Large intestine (tissue), 3 donors: ENCODE results near the gene TRIM38. TPM values are rescaled to one million over a fixed set of nuclear protein-coding genes. Genes with fewer than 3 reads are reported as not detected.
"Not testable (repeated sequence)": the region's sequence is repeated elsewhere in the genome, so short reads cannot be mapped to it uniquely, and the experiment has no call there.

Source experiments
- DNase-seq, 2 donors: peaks; one replicate each; pipeline versions ENCODE4 v3.0.0 to v3.0.0-alpha.2; 2013
- H3K27ac ChIP-seq: one replicate; pipeline ENCODE4 v1.5.1; 2013; ENCODE audit warnings: low read length
- H3K27me3 ChIP-seq: 2 replicates; pipeline ENCODE4 v1.6.1; 2013; ENCODE audit warnings: low read length; ENCODE audit not compliant: control insufficient read depth, insufficient read depth
- H3K36me3 ChIP-seq: 2 replicates; pipeline ENCODE4 v1.6.1; 2013; ENCODE audit warnings: low read length; ENCODE audit not compliant: control insufficient read depth, insufficient read depth
- H3K4me1 ChIP-seq: one replicate; pipeline ENCODE4 v1.6.1; 2013; ENCODE audit warnings: low read length; ENCODE audit not compliant: control insufficient read depth, insufficient read depth
- H3K4me3 ChIP-seq: one replicate; pipeline ENCODE4 v1.5.1; 2013; ENCODE audit warnings: low read length
- H3K9me3 ChIP-seq: one replicate; pipeline ENCODE4 v1.6.1; 2013; ENCODE audit warnings: mild to moderate bottlenecking, low read depth, low read length, moderate library complexity; ENCODE audit not compliant: control insufficient read depth
- WGBS: methylation state at CpG from one replicate; pipeline ENCODE4 v1.1.5; 2013; ENCODE audit warnings: low lambda C conversion rate; ENCODE audit not compliant: insufficient coverage; 5-methylcytosine and 5-hydroxymethylcytosine counted together
- polyA plus RNA-seq: library from polyadenylated mRNA; unstranded; fragments of 120-200 nt; gene quantifications from one replicate; pipeline ENCODE4 v1.2.1, GENCODE V29; 2013

The TRIM38 gene
- polyA plus RNA-seq, 1 donor, result 19.4 TPM

GRCh38 chr6:25939593-25939992 lies 23.0 kb upstream of the TRIM38 start:
- no peaks in the 10 kb centered on the region for H3K36me3 ChIP-seq

GRCh38 chr6:25942561-25943147 lies 19.9 kb upstream of the TRIM38 start:
- Histone ChIP-seq H3K27me3 (no peaks in the 10 kb centered on the region), H3K4me3 (no peak overlapping the region), H3K27ac (no peak overlapping the region), H3K4me1 (peaks cover 10% of the 10 kb centered on the region), H3K36me3 (no peaks in the 10 kb centered on the region), H3K9me3 (peaks cover 3% of the 10 kb centered on the region)
- peak in 1 of 2 donors; percentile 45 for DNase-seq
- WGBS, result 80% methylated on average over 1 of the region's 3 CpGs

More at GRCh38 chr6:25939593-25939992, 23.0 kb upstream of the TRIM38 start:
- Histone ChIP-seq H3K4me1 (peaks cover 5% of the 10 kb centered on the region), H3K4me3 (no peak overlapping the region), H3K27me3 (no peaks in the 10 kb centered on the region), H3K9me3 (no peaks in the 10 kb centered on the region), H3K27ac (no peak overlapping the region)
- 90% methylated on average over 2 of the region's 2 CpGs for WGBS
- no peak for DNase-seq

DNA sequence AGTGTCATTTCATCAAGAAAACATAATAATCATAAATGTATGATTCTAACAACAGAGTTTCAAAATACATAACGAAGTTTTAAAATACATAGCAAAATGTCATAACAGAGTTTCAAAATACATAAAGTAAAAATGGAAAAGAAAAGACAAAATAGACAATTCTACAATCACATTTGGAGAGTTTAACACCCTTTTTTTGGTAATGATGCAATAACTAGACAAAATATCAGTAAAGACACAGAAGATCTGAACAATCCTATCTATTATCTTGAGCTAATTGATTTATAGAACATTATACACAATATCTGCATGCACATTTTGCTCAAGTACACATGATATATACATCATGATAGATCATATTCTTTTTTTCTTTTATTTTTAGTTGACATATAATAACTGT lies 18.7 kb upstream of the TRIM38 start:
- H3K27ac ChIP-seq, result no peak overlapping the region
- H3K36me3 ChIP-seq, result no peaks in the 10 kb centered on the region
- H3K27me3 ChIP-seq, result no peaks in the 10 kb centered on the region
- WGBS, result no CpG with 5 or more reads among the region's 1 CpG
- H3K4me1 ChIP-seq, result peaks cover 10% of the 10 kb centered on the region
- H3K9me3 ChIP-seq, result peaks cover 3% of the 10 kb centered on the region
- no peak for DNase-seq
- no peak overlapping the region for H3K4me3 ChIP-seq

DNA sequence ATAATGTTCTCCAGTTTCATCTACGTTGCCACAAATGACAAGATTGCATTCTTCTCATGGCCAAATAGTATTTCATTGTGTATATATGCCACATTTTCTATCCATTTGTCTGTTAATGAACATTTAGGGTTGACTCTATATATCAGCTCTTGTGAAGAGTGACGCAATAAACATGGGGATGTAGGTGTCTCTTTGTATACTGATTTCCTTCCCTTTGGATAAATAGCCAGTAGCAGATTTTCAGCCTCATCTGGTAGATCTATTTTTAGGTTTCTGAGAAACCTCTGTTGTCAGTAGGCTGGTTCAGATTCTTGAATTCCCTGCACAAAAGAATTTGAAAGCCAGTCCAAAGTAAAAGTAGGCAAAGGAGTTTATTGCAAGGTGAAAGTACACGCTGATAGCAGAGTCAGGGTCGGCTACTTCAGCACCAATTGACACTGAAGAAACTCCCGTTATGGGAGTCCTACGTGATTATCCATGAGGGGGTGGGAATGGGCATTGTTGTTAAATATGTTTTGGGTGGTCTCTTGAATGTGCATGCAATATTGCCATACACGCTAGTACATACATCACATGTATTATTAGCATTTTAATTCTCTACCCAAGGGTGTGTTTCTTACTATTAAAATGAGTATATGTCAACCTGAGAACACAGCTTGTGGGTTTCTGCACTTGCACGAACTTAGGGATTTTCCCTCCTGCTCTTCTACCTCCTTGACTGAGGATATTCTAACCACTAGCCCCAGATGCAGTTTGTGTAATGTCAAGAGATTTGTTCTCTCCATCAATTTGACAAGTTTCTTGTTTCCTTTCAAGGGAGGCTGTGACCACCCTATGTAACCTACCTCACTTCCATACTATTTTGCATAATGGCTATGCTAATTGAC lies 17.7 kb upstream of the TRIM38 start:
- DNase-seq, result peak in 1 of 2 donors; percentile 74
- WGBS, result 14% methylated on average over 1 of the region's 8 CpGs
- Histone ChIP-seq H3K4me3 (no peak overlapping the region), H3K36me3 (no peaks in the 10 kb centered on the region), H3K9me3 (peaks cover 3% of the 10 kb centered on the region), H3K4me1 (peaks cover 10% of the 10 kb centered on the region), H3K27me3 (no peaks in the 10 kb centered on the region), H3K27ac (no peak overlapping the region)

DNA sequence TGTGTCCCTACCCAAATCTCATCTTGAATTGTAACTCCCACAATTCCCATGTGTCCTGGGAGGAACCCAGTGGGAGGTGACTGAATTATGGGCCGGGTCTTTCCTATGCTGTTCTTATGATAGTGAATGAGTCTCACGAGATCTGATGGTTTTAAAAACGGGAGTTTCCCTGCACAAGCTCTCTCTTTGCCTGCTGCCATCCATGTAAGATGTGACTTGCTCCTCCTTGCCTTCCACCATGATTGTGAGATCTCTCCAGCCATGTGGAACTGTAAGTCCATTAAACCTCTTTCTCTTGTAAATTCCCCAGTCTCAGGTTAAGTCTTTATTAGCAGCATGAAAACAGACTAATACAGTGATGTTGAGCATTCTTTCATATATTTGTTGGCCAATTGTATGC lies 16.9 kb upstream of the TRIM38 start:
- not testable (repeated sequence) for H3K27me3 ChIP-seq, H3K36me3 ChIP-seq, H3K4me3 ChIP-seq, H3K27ac ChIP-seq, DNase-seq, H3K9me3 ChIP-seq
- peaks cover 10% of the 10 kb centered on the region for H3K4me1 ChIP-seq
- no CpG with 5 or more reads among the region's 3 CpGs for WGBS

GRCh38 chr6:25946631-25947030 lies 16.0 kb upstream of the TRIM38 start:
- no peaks in the 10 kb centered on the region for H3K27me3 ChIP-seq
- H3K36me3 ChIP-seq, result no peaks in the 10 kb centered on the region
- no peak overlapping the region for H3K4me3 ChIP-seq
- DNase-seq, result no peak
- H3K9me3 ChIP-seq, result peaks cover 3% of the 10 kb centered on the region
- H3K27ac ChIP-seq, result no peak overlapping the region
- WGBS, result no CpG with 5 or more reads among the region's 2 CpGs
- H3K4me1 ChIP-seq, result peaks cover 10% of the 10 kb centered on the region

GRCh38 chr6:25947492-25947891 lies 15.1 kb upstream of the TRIM38 start:
- H3K36me3 ChIP-seq, DNase-seq, H3K4me3 ChIP-seq, H3K9me3 ChIP-seq, H3K27me3 ChIP-seq, H3K27ac ChIP-seq: not testable (repeated sequence)
- no CpG with 5 or more reads among the region's 3 CpGs for WGBS
- H3K4me1 ChIP-seq, result peaks cover 16% of the 10 kb centered on the region

- Histone ChIP-seq H3K36me3 (no peaks in the 10 kb centered on the region), H3K4me3 (no peak overlapping the region), H3K9me3 (peaks cover 3% of the 10 kb centered on the region), H3K27ac (no peak overlapping the region), H3K27me3 (no peaks in the 10 kb centered on the region), H3K4me1 (peaks cover 25% of the 10 kb centered on the region)
- DNase-seq, result no peak
- WGBS, result 90% methylated on average over 1 of the region's 1 CpG
Observed at GRCh38 chr6:25949695-25950094, 12.9 kb upstream of the TRIM38 start.

DNA sequence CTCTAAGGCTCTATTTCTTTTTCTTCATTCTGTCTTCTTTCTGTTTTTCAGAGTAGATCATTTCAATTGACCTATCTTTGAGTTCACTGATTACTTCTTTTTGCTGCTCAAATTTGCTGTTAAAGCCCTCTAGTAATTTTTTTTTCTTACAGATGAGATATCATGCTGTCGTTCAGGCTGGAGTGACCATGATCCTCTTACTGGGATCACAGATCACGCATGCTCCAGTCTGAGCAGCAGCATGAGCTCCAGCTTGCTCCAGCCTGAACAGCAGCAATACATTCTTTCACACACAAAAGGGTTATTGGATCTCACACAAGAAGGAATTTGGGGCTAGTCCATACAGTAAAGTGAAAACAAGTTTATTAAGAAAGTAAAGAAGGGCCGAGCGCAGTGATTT lies 12.3 kb upstream of the TRIM38 start:
- Histone ChIP-seq H3K27ac (no peak overlapping the region), H3K36me3 (no peaks in the 10 kb centered on the region), H3K4me1 (peaks cover 20% of the 10 kb centered on the region), H3K27me3 (no peaks in the 10 kb centered on the region), H3K9me3 (peaks cover 3% of the 10 kb centered on the region), H3K4me3 (no peak overlapping the region)
- DNase-seq, result no peak
- WGBS, result no CpG with 5 or more reads among the region's 4 CpGs

GRCh38 chr6:25951296-25952032 lies 11.1 kb upstream of the TRIM38 start:
- H3K36me3 ChIP-seq, result no peaks in the 10 kb centered on the region
- peaks cover 19% of the 10 kb centered on the region for H3K4me1 ChIP-seq
- no peak for DNase-seq
- 100% methylated on average over 1 of the region's 7 CpGs for WGBS
- H3K4me3 ChIP-seq, result no peak overlapping the region
- H3K27me3 ChIP-seq, result no peaks in the 10 kb centered on the region
- H3K9me3 ChIP-seq, result no peaks in the 10 kb centered on the region
- peak overlapping the region; percentile 73 for H3K27ac ChIP-seq
